Measurements from ENCODE around the gene RAD52. TPM values are rescaled to one million over a fixed set of nuclear protein-coding genes. Genes with fewer than 3 reads are reported as not detected.
A peak's percentile ranks its signal among the peaks of the same experiment; 100 is the strongest.

The RAD52 gene
- total RNA-seq, 2 donors from 2014 or later = 7.4 to 8.8 TPM

- Histone ChIP-seq H3K4me1 (no peaks in the 10 kb centered on the region), H3K4me3 (no peak overlapping the region), H3K27me3 (no peaks in the 10 kb centered on the region), H3K36me3 (no peaks in the 10 kb centered on the region), H3K9me3 (no peaks in the 10 kb centered on the region), H3K27ac (no peak overlapping the region)
- DNase-seq (ENCODE audit: low spot score) = no peak
- TF ChIP-seq CTCF (IDR thresholded peaks at IDR 0.05) = no peak
Observed at GRCh38 chr12:955939-956338, 6.4 kb upstream of the RAD52 start.

DNA sequence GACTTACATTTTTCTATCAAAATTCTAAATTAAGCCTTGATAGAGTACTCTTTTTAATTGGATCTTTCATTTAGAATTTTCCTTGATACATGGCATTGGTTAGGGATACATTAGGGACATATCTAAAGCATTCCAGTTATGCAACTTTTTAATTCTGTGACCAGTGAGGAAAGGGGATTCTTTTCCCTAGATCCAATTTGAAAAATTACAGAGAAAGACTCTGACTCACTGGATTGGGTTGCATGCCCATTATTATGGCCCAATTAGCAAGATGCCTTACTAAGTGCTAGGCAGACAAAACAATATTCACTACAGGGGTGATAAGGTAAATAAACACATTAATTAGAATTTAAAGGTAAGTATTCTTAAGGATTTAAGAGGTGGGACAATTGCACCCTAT lies 5.2 kb upstream of the RAD52 start:
- Histone ChIP-seq H3K9me3 (no peaks in the 10 kb centered on the region), H3K4me3 (no peak overlapping the region), H3K36me3 (no peaks in the 10 kb centered on the region), H3K4me1 (no peaks in the 10 kb centered on the region), H3K27ac (no peak overlapping the region), H3K27me3 (no peaks in the 10 kb centered on the region)
- TF ChIP-seq CTCF (IDR thresholded peaks at IDR 0.05) = no peak
- DNase-seq (ENCODE audit: low spot score) = no peak

DNA sequence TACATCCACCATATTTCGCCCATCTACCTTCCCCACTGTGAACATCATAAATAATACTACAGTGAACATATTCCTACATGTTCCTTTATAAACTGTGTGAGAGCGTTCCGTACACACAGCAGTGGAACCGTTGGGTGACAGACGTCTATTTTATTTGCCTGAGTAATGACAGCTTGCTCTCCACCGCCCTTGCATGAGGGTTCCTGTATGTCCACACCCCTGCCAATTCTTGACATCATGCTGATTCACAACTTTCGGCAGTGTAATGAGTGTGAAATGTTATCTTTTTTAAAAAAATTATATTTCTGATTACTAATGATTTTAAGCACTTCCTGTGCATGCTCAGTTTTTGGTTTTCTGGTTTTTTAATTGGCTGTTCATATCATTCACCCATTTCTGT lies 4.3 kb upstream of the RAD52 start:
- Histone ChIP-seq H3K27ac (no peak overlapping the region), H3K9me3 (no peaks in the 10 kb centered on the region), H3K4me3 (no peak overlapping the region), H3K4me1 (peaks cover 0 to 1% of the 10 kb centered on the region in 2 donors), H3K36me3 (no peaks in the 10 kb centered on the region), H3K27me3 (no peaks in the 10 kb centered on the region)
- TF ChIP-seq CTCF (IDR thresholded peaks at IDR 0.05) = no peak
- no peak for DNase-seq (ENCODE audit: low spot score)

- Histone ChIP-seq H3K9me3 (no peaks in the 10 kb centered on the region), H3K4me1 (peaks cover 0 to 11% of the 10 kb centered on the region in 2 donors), H3K27ac (no peak overlapping the region), H3K4me3 (no peak overlapping the region), H3K36me3 (no peaks in the 10 kb centered on the region), H3K27me3 (no peaks in the 10 kb centered on the region)
- no peak for DNase-seq (ENCODE audit: low spot score)
- TF ChIP-seq CTCF (IDR thresholded peaks at IDR 0.05) = no peak
Observed at GRCh38 chr12:951176-951575, 1.7 kb upstream of the RAD52 start.

GRCh38 chr12:948238-948637 lies 1.3 kb downstream of the RAD52 start:
- Histone ChIP-seq H3K36me3 (peaks cover 6% of the 10 kb centered on the region), H3K4me1 (peaks cover 0 to 15% of the 10 kb centered on the region in 2 donors), H3K9me3 (no peaks in the 10 kb centered on the region), H3K4me3 (peak overlapping the region in 1 of 2 donors; percentile 86), H3K27ac (peak overlapping the region; percentile 88 to 93), H3K27me3 (no peaks in the 10 kb centered on the region)
- no peak for TF ChIP-seq CTCF (IDR thresholded peaks at IDR 0.05)
- DNase-seq (ENCODE audit: low spot score) = no peak

GRCh38 chr12:946631-947030 lies 2.9 kb downstream of the RAD52 start:
- Histone ChIP-seq H3K27ac (peak overlapping the region in 1 of 2 donors; percentile 28), H3K4me1 (peaks cover 0 to 15% of the 10 kb centered on the region in 2 donors), H3K36me3 (peaks cover 6% of the 10 kb centered on the region), H3K4me3 (no peak overlapping the region), H3K27me3 (no peaks in the 10 kb centered on the region), H3K9me3 (no peaks in the 10 kb centered on the region)
- DNase-seq (ENCODE audit: low spot score) = no peak
- no peak for TF ChIP-seq CTCF (IDR thresholded peaks at IDR 0.05)

All from right atrium auricular region (tissue), 2 donors.